VCaP (cell line): ENCODE measurements around the gene RUNX2.

Experiments
- H3K27ac ChIP-seq: fragments of 450-650 bp; 2 replicates; pipeline ENCODE4 v1.5.1; 2017
- CTCF ChIP-seq: fragments of 450-650 bp; conservative IDR thresholded peaks from 2 replicates; pipeline ENCODE4 v1.5.1; 2017; ENCODE audit warnings: mild to moderate bottlenecking, moderate library complexity

Gene RUNX2

GRCh38 chr6:45382391-45382790, 54.3 kb downstream of the RUNX2 start:
- no peak for TF ChIP-seq CTCF
- no peak overlapping the region for H3K27ac ChIP-seq

GRCh38 chr6:45386501-45386900, 58.4 kb downstream of the RUNX2 start:
- no peak overlapping the region for H3K27ac ChIP-seq
- TF ChIP-seq CTCF = no peak

DNA sequence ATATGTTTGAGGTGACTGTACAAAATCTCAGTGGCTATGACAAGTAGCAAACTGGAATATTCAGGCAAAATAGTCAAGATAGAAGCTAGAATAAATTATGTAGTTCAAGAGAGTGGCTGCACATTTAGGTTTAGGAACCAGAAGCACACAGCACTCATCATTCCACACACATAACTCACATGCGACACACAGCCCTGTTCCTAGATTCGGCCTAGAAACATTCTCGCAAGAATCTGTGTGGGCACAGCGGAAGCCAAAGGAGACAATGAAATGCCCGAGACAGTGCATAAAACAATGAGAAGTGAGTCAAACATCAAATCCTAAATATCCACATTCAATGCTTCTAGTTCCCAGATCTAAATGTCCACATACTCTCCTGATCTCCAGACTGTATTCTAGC, 59.1 kb downstream of the RUNX2 start:
- no peak overlapping the region for H3K27ac ChIP-seq
- TF ChIP-seq CTCF = no peak

GRCh38 chr6:45388328-45388727, 60.2 kb downstream of the RUNX2 start:
- no peak overlapping the region for H3K27ac ChIP-seq
- TF ChIP-seq CTCF = no peak

DNA sequence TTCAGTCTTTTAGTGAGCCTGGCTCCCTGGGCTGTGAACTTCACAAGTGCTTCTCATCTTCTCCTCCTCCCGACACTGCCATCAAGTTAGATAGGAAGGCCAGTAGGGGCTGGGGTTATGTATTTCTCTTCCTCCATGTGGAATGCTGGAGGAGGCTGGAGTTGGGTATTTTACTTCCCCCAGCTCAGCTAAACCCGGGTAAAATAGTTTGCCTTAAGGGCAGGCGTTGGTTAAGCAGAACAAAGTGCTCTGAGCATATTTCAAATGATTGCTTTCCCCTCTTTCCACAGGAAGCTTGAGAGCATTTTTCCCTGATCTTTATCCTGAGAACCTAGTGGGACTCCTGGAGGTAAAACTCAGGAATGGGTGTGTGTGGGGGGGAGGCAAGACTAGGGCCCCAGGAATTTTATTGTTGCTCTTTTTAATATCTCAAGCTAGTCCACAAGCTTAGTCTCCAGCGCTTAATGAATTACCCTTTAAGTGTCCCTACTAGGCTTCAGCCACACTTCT, 66.5 kb downstream of the RUNX2 start:
- TF ChIP-seq CTCF = no peak
- no peak overlapping the region for H3K27ac ChIP-seq

- H3K27ac ChIP-seq = no peak overlapping the region
- TF ChIP-seq CTCF = no peak
These were observed 70.1 kb downstream of the RUNX2 start for GRCh38 chr6:45398075-45398813.

DNA sequence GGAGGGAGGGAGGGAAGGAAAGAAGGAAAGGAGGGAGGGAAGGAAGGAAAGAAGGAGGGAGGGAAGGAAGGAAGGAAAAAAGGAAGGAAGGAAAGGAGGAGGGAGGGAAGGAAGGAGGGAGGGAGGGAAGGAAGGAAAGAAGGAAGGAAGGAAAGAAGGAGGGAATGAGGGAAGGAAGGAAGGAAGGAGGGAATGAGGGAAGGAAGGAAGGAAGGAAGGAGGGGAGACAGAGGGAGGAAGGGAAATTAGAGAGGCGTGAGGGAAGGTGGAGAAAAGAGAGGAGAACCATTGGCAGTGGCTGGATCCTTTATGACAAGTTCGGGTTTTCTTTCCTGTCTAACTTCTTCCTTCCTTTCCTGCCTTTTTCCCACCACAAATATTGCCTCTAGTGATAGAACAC, 71.9 kb downstream of the RUNX2 start:
- no peak for TF ChIP-seq CTCF
- no peak overlapping the region for H3K27ac ChIP-seq
